Endometrial microvascular endothelial cells (primary cell): ENCODE data around the gene MAGI2. TPM values are rescaled to one million over a fixed set of nuclear protein-coding genes. Genes with fewer than 3 reads are reported as not detected.
"Not testable (repeated sequence)": the region's sequence is repeated elsewhere in the genome, so short reads cannot be mapped to it uniquely, and the experiment has no call there.

Source experiments
- in situ Hi-C: cut with HindIII; loops from 2 replicates; pipeline ENCODE4 v1.10.0; 2017; ENCODE audit warnings: low sequenced_read_pairs, low pct_unique_long_range_greater_than_20kb; ENCODE audit errors: inconsistent ontology term
- total RNA-seq: library from RNA; depleted of rRNA; stranded (reverse); fragments of >200 nt; gene quantifications from one replicate; pipeline ENCODE4 v1.2.3, GENCODE V29; 2015; ENCODE audit errors: inconsistent ontology term

MAGI2 gene
- total RNA-seq, 1 donor from 2014 or later = 0.46 TPM

- in situ Hi-C loops = no loop called here
These were observed 787 bp downstream of the MAGI2 start for GRCh38 chr7:79452495-79453265.

DNA sequence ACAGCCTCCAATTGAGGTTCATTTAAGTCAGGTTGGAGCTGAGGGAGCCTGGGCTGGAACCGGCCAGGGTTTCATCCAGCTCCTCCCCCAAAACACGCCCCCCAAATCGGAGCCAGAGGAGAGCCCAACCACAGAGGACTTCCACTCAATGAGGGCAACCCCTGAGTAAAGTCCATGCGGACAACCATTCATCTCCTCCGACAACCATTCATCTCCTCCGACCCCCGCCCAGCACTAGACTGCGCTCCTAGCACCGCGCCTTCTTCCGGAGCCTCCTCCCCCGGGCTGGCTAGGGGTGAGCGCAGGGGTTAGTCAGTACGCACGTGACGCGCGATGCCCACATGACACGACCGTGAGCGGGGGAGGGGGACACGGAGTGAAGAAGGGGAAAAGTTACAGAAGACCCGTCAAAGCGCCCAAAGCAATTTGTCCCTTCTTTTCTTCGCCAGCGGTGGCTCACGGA is 1.4 kb downstream of the MAGI2 start:
- in situ Hi-C loops = no loop called here

GRCh38 chr7:79451580-79451979 is 1.9 kb downstream of the MAGI2 start:
- in situ Hi-C loops = no loop called here

GRCh38 chr7:79442766-79443165 is 10.7 kb downstream of the MAGI2 start:
- in situ Hi-C loops = not testable (repeated sequence)

DNA sequence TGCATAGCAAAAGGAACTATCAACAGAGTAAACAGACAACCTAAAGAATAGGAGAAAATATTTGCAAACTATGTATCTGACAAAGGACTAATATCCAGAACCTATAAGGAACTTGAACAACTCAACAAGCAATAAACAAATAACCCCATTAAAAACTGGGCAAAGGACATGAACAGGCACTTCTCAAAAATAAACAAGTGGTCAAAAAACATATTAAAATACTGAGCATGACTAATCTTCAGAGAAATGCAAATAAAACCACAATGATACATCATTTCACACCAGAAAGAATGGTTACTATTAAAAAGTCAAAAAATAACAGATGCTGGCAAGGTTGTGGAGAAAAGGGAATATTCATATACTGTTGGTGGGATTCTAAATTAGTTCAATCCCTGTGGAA is 17.1 kb downstream of the MAGI2 start:
- in situ Hi-C loops = no loop called here

DNA sequence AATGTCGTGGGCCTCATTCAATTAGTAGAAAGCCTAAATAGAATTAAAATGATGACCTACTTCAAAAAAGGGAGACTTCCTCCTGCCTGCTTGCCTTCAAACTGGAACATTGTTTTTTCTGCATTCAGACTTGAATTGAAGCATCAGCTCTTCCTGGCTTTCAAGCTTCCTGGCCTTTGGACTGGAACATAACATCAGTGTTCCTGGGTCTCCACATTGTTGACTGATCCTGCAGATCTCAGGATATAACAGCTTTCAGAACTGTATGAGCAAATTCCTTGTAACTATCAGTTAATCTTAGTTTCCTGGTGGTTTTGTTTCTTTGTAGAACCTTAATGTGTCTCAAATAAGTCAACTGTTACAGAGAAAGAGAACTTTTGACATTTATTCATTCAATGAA is 18.6 kb downstream of the MAGI2 start:
- in situ Hi-C loops = no loop called here

- in situ Hi-C loops = no loop called here
These were observed 19.4 kb downstream of the MAGI2 start for GRCh38 chr7:79434098-79434497.

- in situ Hi-C loops = no loop called here
These were observed 23.1 kb downstream of the MAGI2 start for GRCh38 chr7:79430391-79430790.

DNA sequence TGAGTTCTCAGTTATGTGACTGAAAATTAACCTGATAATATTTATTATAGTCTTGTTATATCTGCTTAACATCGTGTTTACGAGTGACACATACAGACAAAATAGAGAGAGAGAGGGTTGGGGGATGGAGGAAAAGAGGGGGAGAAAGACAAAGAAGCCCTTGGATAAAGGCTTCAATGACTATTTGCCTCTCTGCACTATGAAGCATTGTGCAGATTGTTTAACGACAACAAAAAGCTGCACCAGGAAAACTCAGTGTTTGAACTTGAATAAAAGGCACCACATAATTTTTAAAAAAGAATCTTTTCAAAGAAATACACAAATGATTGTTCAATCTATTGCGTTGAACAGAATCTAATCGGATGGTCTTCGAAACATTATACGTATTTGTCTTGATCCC is 27.8 kb downstream of the MAGI2 start:
- in situ Hi-C loops = no loop called here

GRCh38 chr7:79421751-79422150 is 31.7 kb downstream of the MAGI2 start:
- in situ Hi-C loops = no loop called here

- in situ Hi-C loops = no loop called here
These were observed 33.0 kb downstream of the MAGI2 start for GRCh38 chr7:79420464-79420863.

- in situ Hi-C loops = no loop called here
These were observed 38.6 kb downstream of the MAGI2 start for GRCh38 chr7:79414910-79415309.

DNA sequence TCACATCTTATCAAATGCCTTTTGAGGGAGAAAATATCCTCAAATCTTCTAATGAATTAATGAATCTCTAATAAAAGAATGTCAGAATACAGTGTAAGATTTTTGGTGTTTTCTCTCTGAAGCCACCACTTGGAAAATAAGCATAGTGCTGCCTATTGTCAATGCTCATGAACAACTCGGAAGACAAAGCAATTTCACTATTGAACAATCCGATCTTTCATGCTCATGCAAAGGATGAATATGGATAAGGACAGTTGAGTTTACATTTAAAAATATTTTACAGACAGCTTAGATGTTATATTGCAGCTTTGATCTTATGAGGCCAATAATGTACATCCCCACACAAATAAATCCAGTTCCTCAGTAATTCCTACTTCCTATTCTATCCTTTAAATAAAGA is 40.6 kb downstream of the MAGI2 start:
- in situ Hi-C loops = no loop called here

GRCh38 chr7:79412438-79412837 is 41.0 kb downstream of the MAGI2 start:
- in situ Hi-C loops = no loop called here

DNA sequence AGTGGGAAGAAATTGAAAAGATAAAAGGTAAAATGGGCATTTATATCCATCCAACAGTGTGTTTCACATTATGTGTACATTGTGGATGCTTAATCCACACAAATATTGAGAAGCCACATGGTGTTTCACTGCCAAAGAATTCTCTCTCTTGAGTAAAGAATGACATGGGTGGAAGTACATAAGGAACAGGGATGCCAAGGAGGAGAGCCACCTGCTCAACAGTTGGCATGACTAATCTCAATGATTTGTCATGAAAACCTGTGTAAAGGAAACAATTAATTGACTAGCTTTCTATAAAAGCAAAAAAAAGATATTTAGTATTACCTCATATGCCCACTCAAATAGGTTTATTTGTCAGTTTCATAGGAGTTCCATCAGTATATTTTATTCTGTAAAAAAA is 43.1 kb downstream of the MAGI2 start:
- in situ Hi-C loops = no loop called here

GRCh38 chr7:79407351-79407750 is 46.1 kb downstream of the MAGI2 start:
- in situ Hi-C loops = no loop called here

- in situ Hi-C loops = no loop called here
These were observed 47.1 kb downstream of the MAGI2 start for GRCh38 chr7:79406371-79406770.

- in situ Hi-C loops = no loop called here
These were observed 48.1 kb downstream of the MAGI2 start for GRCh38 chr7:79405368-79405767.

- in situ Hi-C loops = no loop called here
These were observed 49.6 kb downstream of the MAGI2 start for GRCh38 chr7:79403879-79404278.

GRCh38 chr7:79403451-79403850 is 50.0 kb downstream of the MAGI2 start:
- in situ Hi-C loops = no loop called here

DNA sequence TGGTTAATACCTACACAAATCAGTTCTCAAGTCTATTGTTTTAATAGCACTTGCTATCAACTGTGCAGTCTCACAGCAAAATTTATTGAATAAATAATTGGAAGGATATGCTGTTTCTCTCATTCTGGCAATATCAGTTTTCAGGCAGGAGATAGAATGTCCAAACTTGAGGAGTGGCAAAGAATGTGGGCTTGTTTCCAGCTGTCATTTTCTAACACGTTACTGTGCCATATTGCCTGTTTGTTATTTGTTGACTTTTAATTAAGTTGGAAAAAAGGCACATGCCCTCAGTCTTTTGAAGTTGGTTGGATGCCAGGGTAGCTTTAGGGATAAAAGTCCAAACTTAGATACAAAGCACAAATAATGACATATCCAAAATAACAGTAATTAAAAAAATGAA is 52.2 kb downstream of the MAGI2 start:
- in situ Hi-C loops = no loop called here
